ENCODE data around the gene AP3D1. TPM values are rescaled to one million over a fixed set of nuclear protein-coding genes. Genes with fewer than 3 reads are reported as not detected.

AP3D1 gene
- total and polyA plus RNA-seq, 9 of the 15 experiments (the other 6 are each of a cell fraction or from before 2014, with no cell fraction given) = 1.2 to 86.1 (median 35.9) TPM

DNA sequence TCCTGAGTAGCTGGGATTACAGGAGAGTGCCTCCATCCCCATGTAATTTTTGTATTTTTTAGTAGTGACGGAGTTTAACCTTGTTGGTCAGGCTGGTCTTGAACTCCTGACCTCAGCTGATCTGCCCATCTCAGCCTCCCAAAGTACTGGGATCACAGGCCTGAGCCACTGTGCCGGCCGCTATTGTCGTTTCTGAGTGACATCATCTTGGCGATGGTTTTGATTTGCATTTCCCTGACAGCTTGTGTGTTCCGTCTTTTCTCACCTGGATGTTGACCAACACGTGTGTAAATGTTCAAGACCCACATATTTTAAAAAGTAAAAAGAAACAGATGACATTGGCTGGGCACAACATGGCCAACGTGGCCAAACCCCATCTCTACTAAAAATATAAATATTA is 87.5 kb downstream of the AP3D1 start:
- peaks cover 9% of the 10 kb centered on the region; the same call in 2 of the 3 replicates for H3K79me2 ChIP-seq (ENCODE audit: control insufficient read depth, insufficient read depth, low read length)
- no peaks in the 10 kb centered on the region for H3K9me1 ChIP-seq (ENCODE audit: control insufficient read depth, insufficient read depth, low read length)
- intact Hi-C loops (cut with micrococcal nuclease) = loop anchor here (5.0 kb wide), 1 partner anchor 137 kb away; no protein-coding TSS in a partner anchor
- no peaks in the 10 kb centered on the region for H3K36me3 ChIP-seq (ENCODE audit: control insufficient read depth, insufficient read depth, low read length)
- peaks cover 23 to 54% of the 10 kb centered on the region in 2 experiments for H3K4me1 ChIP-seq (replicated peaks in 1 of 2; ENCODE audit: control insufficient read depth in 2 of 2, insufficient read depth in 2 of 2, low read length in 2 of 2)
- H3K9ac ChIP-seq (ENCODE audit: insufficient read depth in 1 of 2, low read depth in 2 of 2, low read length in 2 of 2) = no peak overlapping the region
- H3K9me3 ChIP-seq (replicated peaks; ENCODE audit: control insufficient read depth, insufficient read depth, low read depth, low read length) = no peaks in the 10 kb centered on the region
- no peak overlapping the region for H3K4me2 ChIP-seq (ENCODE audit: insufficient read depth, low read length)
- FAIRE-seq (no peak), ATAC-seq (no peak), DNase-seq (ENCODE audit: extremely low read depth in 1 of 4, low spot score in 3 of 4) (no peak)
- H3K27me3 ChIP-seq (ENCODE audit: control insufficient read depth in 2 of 2, insufficient read depth in 2 of 2, low read length in 2 of 2) = no peaks in the 10 kb centered on the region
- TF ChIP-seq FOXJ3 (CRISPR knock-in tag; IDR thresholded peaks at IDR 0.05) (no peak), GTF2A2 (tag; IDR thresholded peaks at IDR 0.05) (no peak), ILK (tag; IDR thresholded peaks at IDR 0.05; ENCODE audit: borderline replicate concordance, low read depth) (no peak), PHB (CRISPR knock-in tag; IDR thresholded peaks at IDR 0.05) (no peak), MAFG (tag; conservative IDR thresholded peaks at IDR 0.05) (no peak), FOXK2 (conservative IDR thresholded peaks at IDR 0.05 in 1 of 2, IDR thresholded peaks at IDR 0.05 in 1 of 2; ENCODE audit: low read depth in 2 of 2) (no peak), ELF2 (CRISPR knock-in tag; IDR thresholded peaks at IDR 0.05) (no peak), ZNF134 (CRISPR knock-in tag; conservative IDR thresholded peaks at IDR 0.05) (no peak), KAT7 (CRISPR knock-in tag; IDR thresholded peaks at IDR 0.05; ENCODE audit: borderline replicate concordance) (no peak), NR2C1 (IDR thresholded peaks at IDR 0.05) (no peak), NR2C1 (tag; IDR thresholded peaks at IDR 0.05) (no peak), TRIM28 (IDR thresholded peaks at IDR 0.05) (no peak), HDAC8 (tag; IDR thresholded peaks at IDR 0.05) (no peak), ZNF75A (CRISPR knock-in tag; IDR thresholded peaks at IDR 0.05) (no peak)
- in situ Hi-C loops (cut with MboI) = no loop called here
- ChIA-PET POLR2A (interaction anchor here (0.6 to 6.8 kb wide), 4 partner anchors 16 to 572 kb away, joined by 3 to 72 read pairs (median 6); no protein-coding TSS in a partner anchor), CTCF (ENCODE audit: low intra/inter-chr PET ratio) (no interaction called here)
- BruUV-seq (replicated peaks) = no TSS peak
- no peaks in the 10 kb centered on the region for H4K20me1 ChIP-seq (replicated peaks; ENCODE audit: control insufficient read depth, insufficient read depth, low read length)
- H3K4me3 ChIP-seq = no peak overlapping the region
- H3K27ac ChIP-seq (ENCODE audit: extremely low read depth, low read depth, low read length) = no peak overlapping the region
- WGBS (ENCODE audit: insufficient coverage, low coverage, missing lambda C conversion rate) = 74% methylated on average over 7 of the region's 8 CpGs
- no peak overlapping the region for H2AFZ ChIP-seq (ENCODE audit: low read depth, low read length)
